ENCODE data around the gene MSH2.
"Not testable (repeated sequence)": the region's sequence is repeated elsewhere in the genome, so short reads cannot be mapped to it uniquely, and the experiment has no call there.

The MSH2 gene

GRCh38 chr2:47402805-47403608 lies at the start of gene MSH2:
Gene MSH2, plus strand, starts transcription at chr2:47403156. Its CDS starts 36 bp downstream, at chr2:47403192.
- DNase-seq (ENCODE audit: low read depth in 2 of 2), result peak; percentile 72 to 75

GRCh38 chr2:47354013-47354847 lies 48.7 kb upstream of the MSH2 start:
- DNase-seq (ENCODE audit: low read depth in 2 of 2), result no peak

GRCh38 chr2:47354848-47355204 lies 48.1 kb upstream of the MSH2 start:
- no peak for DNase-seq (ENCODE audit: low read depth in 2 of 2)

DNA sequence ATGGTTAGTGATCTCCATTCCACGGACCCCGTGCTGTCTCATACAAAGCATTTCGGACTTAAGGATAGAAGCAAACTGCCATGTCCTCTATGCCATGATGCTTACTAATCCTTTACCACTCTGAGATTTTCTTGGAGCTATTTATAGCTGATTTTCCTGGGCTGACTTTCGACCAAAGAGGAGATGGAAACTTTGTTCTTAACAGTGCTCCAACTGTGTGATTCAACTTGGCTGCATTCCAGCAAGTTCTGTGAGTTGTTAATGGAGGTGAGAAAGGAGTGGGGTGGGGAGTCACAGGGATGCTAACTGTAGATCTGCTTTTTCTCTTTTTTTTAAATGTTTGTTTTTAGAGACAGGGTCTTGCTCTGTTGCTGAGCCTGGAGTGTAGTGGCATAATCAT lies 45.5 kb upstream of the MSH2 start:
- no peak for DNase-seq (ENCODE audit: low read depth in 2 of 2)

DNA sequence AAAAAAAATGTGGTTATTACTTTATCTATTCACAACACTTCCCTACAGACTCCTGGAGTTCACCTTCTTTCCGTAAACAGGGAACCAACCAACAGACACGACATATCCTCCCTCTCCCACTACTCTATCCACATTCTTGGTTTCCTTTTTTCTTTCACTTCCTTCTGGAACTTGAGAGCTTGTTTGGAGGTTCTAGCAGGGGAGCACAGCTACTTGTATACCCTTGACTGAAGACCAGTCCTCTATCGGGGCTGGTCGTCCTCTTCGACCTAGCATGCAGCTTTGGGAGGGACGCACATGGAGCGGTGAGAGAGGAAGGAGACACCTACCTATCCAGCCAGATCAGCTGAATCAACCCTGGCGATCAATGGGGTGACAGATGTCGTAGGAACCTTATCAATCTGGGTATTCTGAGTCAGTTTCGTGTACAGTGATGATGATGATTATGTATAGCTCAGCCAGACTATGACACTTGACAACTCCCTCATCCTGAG lies 43.5 kb upstream of the MSH2 start:
- no peak for DNase-seq (ENCODE audit: low read depth in 2 of 2)

DNA sequence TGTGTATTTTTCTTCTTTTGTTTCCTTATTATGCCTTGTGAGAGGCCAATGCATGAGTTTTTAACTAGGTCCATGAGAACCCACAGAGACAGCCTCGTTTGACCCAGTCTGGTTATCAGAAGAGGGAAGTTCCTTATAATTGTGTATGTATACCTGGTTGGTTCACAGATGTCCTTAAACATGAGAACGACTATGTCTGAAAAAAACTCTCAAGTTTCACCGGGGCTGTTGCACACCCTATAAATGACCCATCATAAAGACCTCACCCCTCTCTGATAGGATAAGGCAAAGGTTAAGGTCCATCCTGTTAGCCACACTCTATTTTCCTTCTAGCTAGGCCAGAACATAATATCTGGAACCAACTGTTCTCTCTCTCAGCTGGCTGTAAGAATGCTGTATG lies 42.7 kb upstream of the MSH2 start:
- DNase-seq (ENCODE audit: low read depth in 2 of 2), result no peak

GRCh38 chr2:47360927-47361326 lies 42.0 kb upstream of the MSH2 start:
- DNase-seq (ENCODE audit: low read depth in 2 of 2), result no peak

DNA sequence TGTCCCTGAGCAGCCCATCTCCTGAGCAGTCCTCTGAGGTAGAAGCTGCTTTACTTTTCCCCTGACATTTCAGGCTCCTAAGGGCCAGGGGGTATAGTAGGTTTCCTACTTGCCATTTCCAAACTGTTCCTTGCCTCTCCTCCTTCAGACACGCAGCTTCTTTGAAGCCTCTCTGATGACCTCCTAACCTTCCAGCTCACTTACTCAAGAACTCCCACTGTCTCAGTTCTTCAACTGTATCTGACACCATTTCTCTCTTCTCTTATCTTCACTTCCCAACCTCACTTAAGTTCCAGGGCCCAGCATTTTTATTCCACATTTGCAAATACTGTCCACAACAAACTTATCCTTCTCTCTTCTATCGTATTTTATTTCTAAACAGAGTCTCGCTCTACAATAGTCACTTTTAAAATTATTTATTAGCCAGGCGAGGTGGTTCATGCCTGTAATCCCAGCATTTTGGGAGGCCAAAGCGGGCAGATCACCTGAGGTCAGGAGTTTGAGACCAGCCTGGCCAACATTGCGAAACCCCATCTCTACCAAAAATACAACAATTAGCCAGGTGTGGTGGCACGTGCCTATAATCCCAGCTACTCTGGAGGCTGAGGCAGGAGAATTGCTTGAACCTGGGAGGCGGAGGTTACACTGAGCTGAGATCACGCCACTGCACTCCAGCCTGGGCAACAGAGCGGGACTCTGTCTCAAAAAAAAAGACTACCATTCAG lies 41.3 kb upstream of the MSH2 start:
- DNase-seq (ENCODE audit: low read depth in 2 of 2), result not testable (repeated sequence)

GRCh38 chr2:47373747-47374146 lies 29.2 kb upstream of the MSH2 start:
- DNase-seq (ENCODE audit: low read depth in 2 of 2), result no peak

- no peak for DNase-seq (ENCODE audit: low read depth in 2 of 2)
Observed at GRCh38 chr2:47375307-47375706, 27.6 kb upstream of the MSH2 start.

DNA sequence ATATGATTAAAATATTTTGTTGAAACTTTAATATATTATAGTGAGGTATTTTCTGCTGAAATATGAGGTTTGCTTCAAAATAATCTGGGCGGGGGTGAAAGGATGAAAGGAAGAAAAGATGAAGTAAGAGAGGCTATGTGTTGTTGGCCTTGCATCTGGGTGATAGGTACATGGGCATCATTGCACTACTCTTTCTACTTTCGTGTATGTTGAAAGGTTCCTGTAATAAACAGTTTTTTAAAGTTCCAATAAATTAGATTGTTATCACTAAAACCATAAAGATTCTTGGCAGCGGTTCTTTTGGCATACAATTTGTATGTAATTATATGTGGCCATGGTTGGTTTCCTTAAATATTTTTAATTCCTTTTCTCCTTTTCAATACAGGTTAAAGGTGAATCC lies 23.6 kb upstream of the MSH2 start:
- no peak for DNase-seq (ENCODE audit: low read depth in 2 of 2)

GRCh38 chr2:47381408-47381807 lies 21.5 kb upstream of the MSH2 start:
- no peak for DNase-seq (ENCODE audit: low read depth in 2 of 2)

- DNase-seq (ENCODE audit: low read depth in 2 of 2), result no peak
Observed at GRCh38 chr2:47386551-47386950, 16.4 kb upstream of the MSH2 start.

DNA sequence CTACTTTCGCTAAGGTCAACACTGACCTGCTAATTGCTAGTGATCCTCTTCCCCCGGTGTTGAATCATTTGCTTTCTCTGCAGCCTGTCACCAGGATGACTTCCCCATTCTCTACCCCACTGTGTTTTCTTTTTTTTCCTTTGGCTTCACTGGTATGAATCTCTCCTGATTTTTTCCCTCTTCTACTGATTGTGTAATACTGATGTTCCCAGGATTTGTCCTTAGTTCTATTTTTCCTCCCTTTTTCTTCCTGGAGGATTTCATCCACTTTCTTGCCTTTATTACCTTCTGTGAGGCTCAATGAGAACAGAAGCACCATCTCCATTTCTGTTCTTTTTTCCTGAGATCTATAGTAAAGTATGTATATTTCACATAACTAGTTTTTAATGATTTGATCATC lies 14.1 kb upstream of the MSH2 start:
- DNase-seq (ENCODE audit: low read depth in 2 of 2), result no peak

DNA sequence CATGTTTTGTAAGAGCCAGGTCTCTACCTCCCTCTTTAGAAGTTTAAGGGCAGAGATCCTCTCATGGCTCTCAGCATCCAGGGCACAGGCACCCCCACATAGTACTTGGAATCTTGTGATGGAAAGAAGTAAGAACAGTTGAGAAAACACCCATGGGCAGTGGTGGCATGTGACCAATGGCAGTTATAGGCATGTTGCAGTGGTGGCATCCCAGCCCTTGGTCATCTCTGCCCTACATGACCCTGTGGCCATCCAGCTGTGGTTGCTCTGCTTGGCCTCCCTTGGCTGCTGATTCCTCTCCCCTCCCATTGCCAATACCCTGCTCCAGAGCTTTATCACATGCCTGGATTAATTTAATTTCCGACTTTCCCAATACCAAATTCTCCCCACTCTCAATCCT lies 13.3 kb upstream of the MSH2 start:
- DNase-seq (ENCODE audit: low read depth in 2 of 2), result no peak

DNA sequence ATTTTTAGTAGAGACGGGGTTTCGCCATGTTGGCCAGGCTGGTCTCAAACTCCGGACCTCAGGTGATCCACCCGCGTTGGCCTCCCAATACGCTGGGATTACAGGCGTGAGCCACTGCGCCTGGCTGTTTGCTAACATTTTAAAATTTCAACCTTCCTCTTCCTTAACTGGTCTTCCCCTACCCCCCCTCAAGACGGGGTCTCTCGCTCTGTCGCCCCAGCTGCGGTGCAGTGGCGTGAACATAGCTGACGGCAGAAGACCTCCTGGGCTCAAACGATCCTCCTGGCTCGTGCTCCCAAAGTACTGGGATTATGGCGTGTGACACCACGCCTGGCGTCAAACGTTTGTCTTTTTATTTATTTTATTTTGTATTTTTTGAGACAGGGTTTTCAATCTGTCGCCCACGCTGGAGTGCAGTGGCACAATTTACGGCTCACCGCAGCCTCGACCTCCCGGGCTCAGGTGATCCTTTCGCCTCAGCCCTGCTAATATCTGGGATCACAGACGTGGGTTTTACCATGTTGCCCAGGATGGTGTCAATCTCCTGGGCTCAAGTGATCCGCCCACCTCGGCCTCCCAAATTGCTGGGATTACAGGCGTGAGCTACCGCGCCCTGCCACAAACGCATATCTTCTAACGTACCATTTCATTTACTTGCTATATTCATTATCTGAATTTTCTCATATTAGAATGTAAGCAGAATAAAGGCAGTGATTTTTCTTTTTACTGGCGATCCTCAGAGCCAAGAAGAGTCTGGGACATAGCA lies 984 bp upstream of the MSH2 start:
- DNase-seq (ENCODE audit: low read depth in 2 of 2), result no peak

GRCh38 chr2:47402555-47402804 lies 476 bp upstream of the MSH2 start:
- no peak for DNase-seq (ENCODE audit: low read depth in 2 of 2)

- no peak for DNase-seq (ENCODE audit: low read depth in 2 of 2)
Observed at GRCh38 chr2:47403609-47404193, 745 bp downstream of the MSH2 start.

- no peak for DNase-seq (ENCODE audit: low read depth in 2 of 2)
Observed at GRCh38 chr2:47404356-47404755, 1.4 kb downstream of the MSH2 start.

GRCh38 chr2:47405757-47406156 lies 2.8 kb downstream of the MSH2 start:
- no peak for DNase-seq (ENCODE audit: low read depth in 2 of 2)

GRCh38 chr2:47406649-47407330 lies 3.8 kb downstream of the MSH2 start:
- DNase-seq (ENCODE audit: low read depth in 2 of 2), result not testable (repeated sequence)

Data from stimulated activated CD4-positive, alpha-beta T cell treated with anti-CD3 and anti-CD28 coated beads, Interleukin-1b, Interleukin-23, amount 100 ng/mL, for 1 hour (primary cell).